H9 (cell line): ENCODE measurements around the gene JSRP1. TPM values are rescaled to one million over a fixed set of nuclear protein-coding genes. Genes with fewer than 3 reads are reported as not detected.

Source experiments
- DNase-seq: peaks from one replicate; pipeline ENCODE4 v3.0.0-alpha.2; 2017
- H2AFZ ChIP-seq: one replicate; pipeline ENCODE4 v1.6.1; 2013; ENCODE audit warnings: mild to moderate bottlenecking, low read length, control low read depth, moderate library complexity
- H2AK5ac ChIP-seq: 2 replicates; pipeline ENCODE4 v1.6.1; 2013; ENCODE audit warnings: low read length, control low read depth, mixed read lengths; ENCODE audit not compliant: insufficient read length
- H2BK120ac ChIP-seq: one replicate; pipeline ENCODE4 v1.6.1; 2013; ENCODE audit warnings: low read depth, mild to moderate bottlenecking, low read length, control low read depth, inconsistent platforms; ENCODE audit not compliant: poor library complexity, severe bottlenecking
- H2BK12ac ChIP-seq: 2 replicates; pipeline ENCODE4 v1.6.1; 2013; ENCODE audit warnings: low read length, control low read depth, mixed read lengths, low read depth; ENCODE audit not compliant: insufficient read length
- H2BK15ac ChIP-seq: 2 replicates; pipeline ENCODE4 v1.6.1; 2013; ENCODE audit warnings: low read depth, low read length, control low read depth
- H2BK20ac ChIP-seq: one replicate; pipeline ENCODE4 v1.6.1; 2013; ENCODE audit warnings: low read depth, mild to moderate bottlenecking, low read length, control low read depth, inconsistent platforms; ENCODE audit not compliant: poor library complexity, severe bottlenecking
- H2BK5ac ChIP-seq: 2 replicates; pipeline ENCODE4 v1.6.1; 2013; ENCODE audit warnings: low read length, control low read depth, mixed read lengths; ENCODE audit not compliant: insufficient read length
- H3K14ac ChIP-seq: 2 replicates; pipeline ENCODE4 v1.6.1; 2013; ENCODE audit warnings: low read length, control low read depth; ENCODE audit not compliant: insufficient read depth
- H3K18ac ChIP-seq: 2 replicates; pipeline ENCODE4 v1.6.1; 2013; ENCODE audit warnings: low read depth, mild to moderate bottlenecking, mixed read lengths, low read length, control low read depth; ENCODE audit not compliant: insufficient read length
- H3K23ac ChIP-seq: 2 replicates; pipeline ENCODE4 v1.6.1; 2013; ENCODE audit warnings: low read length, control low read depth, mixed read lengths, low read depth; ENCODE audit not compliant: insufficient read length
- H3K23me2 ChIP-seq: 2 replicates; pipeline ENCODE4 v1.6.1; 2013; ENCODE audit warnings: low read depth, mild to moderate bottlenecking, mixed read lengths, low read length, control low read depth; ENCODE audit not compliant: insufficient read length, poor library complexity, severe bottlenecking
- H3K27ac ChIP-seq: 2 replicates; pipeline ENCODE4 v1.5.1; 2013; ENCODE audit warnings: low read length, control low read depth, mixed read lengths, low read depth; ENCODE audit not compliant: insufficient read length
- H3K27me3 ChIP-seq: 2 replicates; pipeline ENCODE4 v1.6.1; 2013; ENCODE audit warnings: low read length, control low read depth, inconsistent platforms; ENCODE audit not compliant: insufficient read depth
- H3K4ac ChIP-seq: 2 replicates; pipeline ENCODE4 v1.6.1; 2013; ENCODE audit warnings: low read depth, mild to moderate bottlenecking, control low read depth, inconsistent platforms, low read length, moderate library complexity
- H3K4me1 ChIP-seq: 2 replicates; pipeline ENCODE4 v1.6.1; 2013; ENCODE audit warnings: low read length, control low read depth, inconsistent platforms; ENCODE audit not compliant: insufficient read depth
- H3K4me2 ChIP-seq: 2 replicates; pipeline ENCODE4 v1.6.1; 2013; ENCODE audit warnings: low read length, control low read depth, mixed read lengths; ENCODE audit not compliant: insufficient read length, insufficient read depth
- H3K56ac ChIP-seq: 2 replicates; pipeline ENCODE4 v1.6.1; 2013; ENCODE audit warnings: low read depth, mild to moderate bottlenecking, mixed read lengths, low read length, control low read depth; ENCODE audit not compliant: insufficient read length
- H3K79me1 ChIP-seq: 2 replicates; pipeline ENCODE4 v1.6.1; 2013; ENCODE audit warnings: low read depth, mild to moderate bottlenecking, moderate library complexity, low read length, control low read depth, inconsistent platforms; ENCODE audit not compliant: insufficient read depth, poor library complexity, severe bottlenecking
- H3K79me2 ChIP-seq: 2 replicates; pipeline ENCODE4 v1.6.1; 2013; ENCODE audit warnings: low read length, control low read depth, inconsistent platforms; ENCODE audit not compliant: insufficient read depth
- H3K9ac ChIP-seq: 2 replicates; pipeline ENCODE4 v1.6.1; 2013; ENCODE audit warnings: low read length, control low read depth, mixed read lengths; ENCODE audit not compliant: insufficient read length; ENCODE audit errors: extremely low read depth
- H3K9me3 ChIP-seq: one replicate; pipeline ENCODE4 v1.6.1; 2013; ENCODE audit warnings: low read depth, low read length, inconsistent platforms; ENCODE audit not compliant: control insufficient read depth
- H3T11ph ChIP-seq: one replicate; pipeline ENCODE4 v1.6.1; 2013; ENCODE audit warnings: mild to moderate bottlenecking, low read length, control low read depth, inconsistent platforms
- H4K20me1 ChIP-seq: one replicate; pipeline ENCODE4 v1.6.1; 2013; ENCODE audit not compliant: control insufficient read depth, insufficient read length, insufficient read depth
- H4K5ac ChIP-seq: 2 replicates; pipeline ENCODE4 v1.6.1; 2013; ENCODE audit warnings: low read depth, mild to moderate bottlenecking, mixed read lengths, low read length, control low read depth; ENCODE audit not compliant: insufficient read length
- H4K8ac ChIP-seq: replicated peaks from 2 replicates; pipeline ENCODE4 v1.6.1; 2013; ENCODE audit warnings: low read length, control low read depth, mixed read lengths, low read depth; ENCODE audit not compliant: insufficient read length
- H4K91ac ChIP-seq: 2 replicates; pipeline ENCODE4 v1.6.1; 2013; ENCODE audit warnings: low read depth, mild to moderate bottlenecking, moderate library complexity, mixed read lengths, low read length, control low read depth; ENCODE audit not compliant: insufficient read length
- H3K27ac Mint-ChIP-seq, 3 experiments: 2 replicates in 2 of 3; 3 replicates in 1 of 3; pipeline ENCODE4 v1.8.0; 2020 to 2021; ENCODE audit warnings: mixed read lengths in 3 of 3, mild to moderate bottlenecking in 1 of 3, moderate library complexity in 1 of 3
- H3K27me3 Mint-ChIP-seq: 2 replicates; pipeline ENCODE4 v1.8.0; 2021; ENCODE audit warnings: low read depth, mild to moderate bottlenecking, moderate library complexity, mixed read lengths
- H3K36me3 Mint-ChIP-seq, 3 experiments: 2 replicates in 2 of 3; 3 replicates in 1 of 3; pipeline ENCODE4 v1.8.0; 2020 to 2021; ENCODE audit warnings: low read depth in 3 of 3, mixed read lengths in 3 of 3; ENCODE audit not compliant: insufficient read depth in 1 of 3
- H3K4me1 Mint-ChIP-seq, 2 experiments: 2 replicates each; pipeline ENCODE4 v1.8.0; 2020; ENCODE audit warnings: mixed read lengths in 2 of 2
- H3K4me3 Mint-ChIP-seq, 2 experiments: 2 replicates in 1 of 2; 3 replicates in 1 of 2; pipeline ENCODE4 v1.8.0; 2020 to 2021; ENCODE audit warnings: mild to moderate bottlenecking in 2 of 2, mixed read lengths in 2 of 2, moderate library complexity in 1 of 2
- H3K9me3 Mint-ChIP-seq, 2 experiments: 2 replicates in 1 of 2; 3 replicates in 1 of 2; pipeline ENCODE4 v1.8.0; 2020; ENCODE audit warnings: mild to moderate bottlenecking in 2 of 2, mixed read lengths in 2 of 2, moderate library complexity in 1 of 2
- CTCF ChIP-seq: fragments of 200-600 bp; sonication (generic); conservative IDR thresholded peaks from 3 replicates; pipeline ENCODE4 v1.8.0; 2021; ENCODE audit warnings: antibody characterized with exemption, mild to moderate bottlenecking
- WGBS: extraction: QIAGEN DNeasy Blood & Tissue Kit; methylation state at CpG from one replicate; pipeline ENCODE4 v1.1.7; 2013; ENCODE audit warnings: missing lambda C conversion rate, low lambda C conversion rate, mixed read lengths; ENCODE audit not compliant: insufficient read length; ENCODE audit errors: extremely low coverage; 5-methylcytosine and 5-hydroxymethylcytosine counted together
- total RNA-seq: library from RNA; stranded (reverse); gene quantifications from 2 replicates; pipeline ENCODE4 v1.2.1, GENCODE V29; 2021

The JSRP1 gene
- total RNA-seq, 1 experiment from 2014 or later = 0.90 TPM

- H4K8ac ChIP-seq = no peak overlapping the region
- peak overlapping the region; percentile 61 for H3K4me2 ChIP-seq
- H2BK120ac ChIP-seq = no peak overlapping the region
- no peak overlapping the region for H3K27ac ChIP-seq
- no peak overlapping the region for H3K23ac ChIP-seq
- H3T11ph ChIP-seq = no peak overlapping the region
- no peak overlapping the region for H2AK5ac ChIP-seq
- H2BK12ac ChIP-seq = no peak overlapping the region
- peak overlapping the region; percentile 97 for H3K14ac ChIP-seq
- no peak overlapping the region for H4K91ac ChIP-seq
- H3K9ac ChIP-seq = peak overlapping the region; percentile 99
- peaks cover 8% of the 10 kb centered on the region for H3K27me3 Mint-ChIP-seq
- peaks cover 4% of the 10 kb centered on the region for H3K23me2 ChIP-seq
- no peak overlapping the region for H4K5ac ChIP-seq
- no peak for DNase-seq
- H3K36me3 Mint-ChIP-seq = peaks cover 20 to 41% (median 27%) of the 10 kb centered on the region in 3 experiments
- no peak overlapping the region for H2BK20ac ChIP-seq
- no peaks in the 10 kb centered on the region for H3K9me3 ChIP-seq
- H2BK5ac ChIP-seq = no peak overlapping the region
- H2AFZ ChIP-seq = no peak overlapping the region
- no peak for TF ChIP-seq CTCF
- H3K27me3 ChIP-seq = no peaks in the 10 kb centered on the region
- H3K56ac ChIP-seq = no peak overlapping the region
- peaks cover 21 to 34% of the 10 kb centered on the region in 2 experiments for H3K4me1 Mint-ChIP-seq
- H4K20me1 ChIP-seq = peaks cover 2% of the 10 kb centered on the region
- H3K79me1 ChIP-seq = no peaks in the 10 kb centered on the region
- no peak overlapping the region for H3K4ac ChIP-seq
- WGBS = no CpG with 5 or more reads among the region's 30 CpGs
- H3K18ac ChIP-seq = peak overlapping the region; percentile 52
- peak overlapping the region; percentile 42 to 97 (median 94); a peak in 5 of 7 replicates for H3K27ac Mint-ChIP-seq
- H3K4me1 ChIP-seq = 0 out of 2 replicates have a peak, but pooled peaks cover 2% of the 10 kb centered on the region
- peaks cover 24% of the 10 kb centered on the region; the same call in 1 of the 2 replicates for H3K79me2 ChIP-seq
- no peak overlapping the region for H2BK15ac ChIP-seq
- peak overlapping the region; percentile 91 to 97 for H3K4me3 Mint-ChIP-seq
- H3K9me3 Mint-ChIP-seq = no peaks in the 10 kb centered on the region; a peak in 3 of 5 replicates
Observed at GRCh38 chr19:2270157-2270422, 13.9 kb upstream of the JSRP1 start.
